Neural crest cell (in vitro differentiated cells): ENCODE measurements around the gene AGPAT1. TPM values are rescaled to one million over a fixed set of nuclear protein-coding genes. Genes with fewer than 3 reads are reported as not detected.
"Not testable (repeated sequence)": the region's sequence is repeated elsewhere in the genome, so short reads cannot be mapped to it uniquely, and the experiment has no call there.

ENCODE experiments used
- DNase-seq: peaks from one replicate; pipeline ENCODE4 v3.0.0; 2021; ENCODE audit warnings: low read depth, mixed read lengths, low spot score
- H3K27ac Mint-ChIP-seq: one replicate; pipeline ENCODE4 v1.8.0; 2021; ENCODE audit warnings: mild to moderate bottlenecking, mixed read lengths; ENCODE audit not compliant: unreplicated experiment
- H3K27me3 Mint-ChIP-seq: 2 replicates; pipeline ENCODE4 v1.8.0; 2021; ENCODE audit warnings: low read depth, mild to moderate bottlenecking, mixed read lengths
- H3K36me3 Mint-ChIP-seq: 2 replicates; pipeline ENCODE4 v1.8.0; 2021; ENCODE audit warnings: low read depth, mild to moderate bottlenecking, mixed read lengths
- H3K4me1 Mint-ChIP-seq: 2 replicates; pipeline ENCODE4 v1.8.0; 2021; ENCODE audit warnings: mixed read lengths
- H3K4me3 Mint-ChIP-seq: one replicate; pipeline ENCODE4 v1.8.0; 2021; ENCODE audit warnings: mild to moderate bottlenecking, mixed read lengths
- H3K9me3 Mint-ChIP-seq: 2 replicates; pipeline ENCODE4 v1.8.0; 2021; ENCODE audit warnings: mixed read lengths
- total RNA-seq: library from RNA; stranded (reverse); gene quantifications from 2 replicates; pipeline ENCODE4 v1.2.1, GENCODE V29; 2021
- TF ChIP-seq, protein P1 (sequence below): fragments of 200-600 bp; sonication (generic); conservative IDR thresholded peaks from 2 replicates; pipeline ENCODE4 v1.5.0; 2021; ENCODE audit warnings: antibody characterized with exemption, mild to moderate bottlenecking

AGPAT1 gene
- total RNA-seq, 1 donor from 2014 or later: 88.9 TPM

DNA sequence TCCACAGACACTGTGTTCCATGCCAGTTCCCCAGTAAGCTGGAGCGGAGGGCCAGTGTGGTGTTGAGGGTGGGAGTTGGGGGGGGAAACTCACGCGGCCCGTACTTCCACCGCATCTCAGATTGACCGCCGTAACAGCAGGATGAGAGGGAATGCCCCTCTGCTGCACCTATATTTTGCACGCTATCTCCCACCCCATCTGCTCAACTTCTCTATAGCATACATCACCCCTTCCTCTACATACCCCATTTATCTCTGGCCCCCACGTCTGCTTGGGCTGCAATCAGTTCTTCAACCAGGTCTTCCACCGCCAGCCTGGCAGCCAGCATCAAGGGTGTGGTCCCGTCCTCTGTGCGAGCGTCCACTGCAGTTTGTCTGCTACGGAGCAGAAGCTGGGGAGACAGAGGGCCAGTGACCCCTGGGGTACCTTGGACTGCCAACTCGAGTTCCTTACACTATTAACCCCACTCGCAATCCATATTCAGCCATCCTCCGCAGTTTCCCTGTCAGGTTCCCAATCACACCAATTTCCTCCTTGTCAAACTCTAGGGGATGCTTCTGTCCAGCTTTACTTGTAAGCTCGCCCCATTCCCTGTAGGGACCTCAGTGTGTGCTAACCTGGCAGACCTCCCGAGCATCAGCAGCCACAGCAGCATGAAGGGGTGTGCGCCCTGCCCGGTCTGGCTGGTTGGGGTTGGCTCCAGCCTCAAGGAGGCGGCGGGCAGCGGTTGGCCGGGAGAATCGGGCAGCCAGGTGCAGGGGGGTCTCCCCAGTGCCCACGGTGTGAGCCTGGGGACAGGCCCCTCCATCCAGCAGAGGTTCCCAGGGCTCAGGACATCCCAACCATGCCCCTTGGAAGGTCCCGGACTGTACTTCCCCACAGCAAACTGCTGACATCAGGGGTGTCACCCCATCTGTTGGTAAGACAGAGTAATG lies 21.1 kb upstream of the AGPAT1 start:
- TF ChIP-seq, protein P1, sequence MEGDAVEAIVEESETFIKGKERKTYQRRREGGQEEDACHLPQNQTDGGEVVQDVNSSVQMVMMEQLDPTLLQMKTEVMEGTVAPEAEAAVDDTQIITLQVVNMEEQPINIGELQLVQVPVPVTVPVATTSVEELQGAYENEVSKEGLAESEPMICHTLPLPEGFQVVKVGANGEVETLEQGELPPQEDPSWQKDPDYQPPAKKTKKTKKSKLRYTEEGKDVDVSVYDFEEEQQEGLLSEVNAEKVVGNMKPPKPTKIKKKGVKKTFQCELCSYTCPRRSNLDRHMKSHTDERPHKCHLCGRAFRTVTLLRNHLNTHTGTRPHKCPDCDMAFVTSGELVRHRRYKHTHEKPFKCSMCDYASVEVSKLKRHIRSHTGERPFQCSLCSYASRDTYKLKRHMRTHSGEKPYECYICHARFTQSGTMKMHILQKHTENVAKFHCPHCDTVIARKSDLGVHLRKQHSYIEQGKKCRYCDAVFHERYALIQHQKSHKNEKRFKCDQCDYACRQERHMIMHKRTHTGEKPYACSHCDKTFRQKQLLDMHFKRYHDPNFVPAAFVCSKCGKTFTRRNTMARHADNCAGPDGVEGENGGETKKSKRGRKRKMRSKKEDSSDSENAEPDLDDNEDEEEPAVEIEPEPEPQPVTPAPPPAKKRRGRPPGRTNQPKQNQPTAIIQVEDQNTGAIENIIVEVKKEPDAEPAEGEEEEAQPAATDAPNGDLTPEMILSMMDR: no peak

GRCh38 chr6:32195902-32196681 lies 20.2 kb upstream of the AGPAT1 start:
- peak; percentile 85 for DNase-seq
- peak overlapping the region; percentile 100 for H3K27ac Mint-ChIP-seq
- H3K4me1 Mint-ChIP-seq: peaks cover 53% of the 10 kb centered on the region
- TF ChIP-seq, protein P1: no peak
- H3K36me3 Mint-ChIP-seq: no peaks in the 10 kb centered on the region
- peak overlapping the region; percentile 98 for H3K4me3 Mint-ChIP-seq
- H3K27me3 Mint-ChIP-seq: no peaks in the 10 kb centered on the region
- no peaks in the 10 kb centered on the region for H3K9me3 Mint-ChIP-seq

More for the DNA sequence above, 21.1 kb upstream of the AGPAT1 start:
- Mint-ChIP-seq H3K36me3 (no peaks in the 10 kb centered on the region), H3K9me3 (no peaks in the 10 kb centered on the region), H3K4me1 (peaks cover 48% of the 10 kb centered on the region), H3K4me3 (peak overlapping the region; percentile 98), H3K27ac (peak overlapping the region; percentile 100), H3K27me3 (no peaks in the 10 kb centered on the region)
- DNase-seq: no peak

GRCh38 chr6:32195652-32195901 lies 19.7 kb upstream of the AGPAT1 start:
- Mint-ChIP-seq H3K27me3 (no peaks in the 10 kb centered on the region), H3K36me3 (no peaks in the 10 kb centered on the region), H3K9me3 (no peaks in the 10 kb centered on the region), H3K4me1 (peaks cover 56% of the 10 kb centered on the region), H3K27ac (peak overlapping the region; percentile 100), H3K4me3 (peak overlapping the region; percentile 98)
- TF ChIP-seq, protein P1: peak; percentile 23
- DNase-seq: peak; percentile 100

DNA sequence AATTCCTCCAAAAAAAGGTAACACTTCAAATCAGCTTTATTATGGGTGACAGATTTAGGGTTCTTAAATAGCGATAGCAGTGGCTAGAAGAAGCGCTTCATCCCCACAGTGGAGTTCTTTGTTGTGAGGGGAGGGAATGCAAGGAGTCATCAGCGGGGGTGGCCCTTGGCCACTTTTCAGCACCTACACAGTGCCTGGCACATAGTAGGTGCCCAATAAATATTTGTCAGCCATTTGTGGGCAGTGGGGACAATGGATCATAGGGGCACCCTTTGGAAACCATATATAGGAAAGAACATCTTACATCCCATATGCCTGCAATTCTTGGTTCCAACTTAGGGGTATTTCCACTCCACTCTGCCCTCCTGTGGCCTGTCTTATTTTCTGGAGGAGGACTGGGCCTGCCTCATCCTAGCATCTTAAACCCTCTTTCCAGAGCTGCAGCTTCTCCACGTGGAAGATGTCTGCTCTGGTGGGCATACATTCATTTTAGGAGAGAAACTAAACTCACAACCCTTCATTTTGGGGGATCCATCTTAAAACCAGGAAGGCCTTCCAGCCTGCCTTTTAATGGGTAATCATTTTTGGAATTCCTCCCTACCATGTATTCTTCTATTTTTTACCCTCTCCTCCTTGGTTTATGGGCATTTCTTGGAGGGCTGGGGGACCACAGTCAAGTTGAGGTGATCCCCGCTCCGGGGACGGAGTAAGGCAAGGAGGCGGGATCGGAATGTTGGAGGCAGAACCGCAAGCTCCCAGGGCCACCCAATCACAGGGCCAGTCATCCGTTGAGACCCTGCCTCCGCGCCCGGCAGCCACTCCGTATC lies 19.2 kb upstream of the AGPAT1 start:
- Mint-ChIP-seq H3K4me1 (peaks cover 57% of the 10 kb centered on the region), H3K4me3 (peak overlapping the region; percentile 98), H3K27me3 (no peaks in the 10 kb centered on the region), H3K36me3 (no peaks in the 10 kb centered on the region), H3K27ac (peak overlapping the region; percentile 98), H3K9me3 (no peaks in the 10 kb centered on the region)
- peak; percentile 31 for DNase-seq
- TF ChIP-seq, protein P1: peak; percentile 66

DNA sequence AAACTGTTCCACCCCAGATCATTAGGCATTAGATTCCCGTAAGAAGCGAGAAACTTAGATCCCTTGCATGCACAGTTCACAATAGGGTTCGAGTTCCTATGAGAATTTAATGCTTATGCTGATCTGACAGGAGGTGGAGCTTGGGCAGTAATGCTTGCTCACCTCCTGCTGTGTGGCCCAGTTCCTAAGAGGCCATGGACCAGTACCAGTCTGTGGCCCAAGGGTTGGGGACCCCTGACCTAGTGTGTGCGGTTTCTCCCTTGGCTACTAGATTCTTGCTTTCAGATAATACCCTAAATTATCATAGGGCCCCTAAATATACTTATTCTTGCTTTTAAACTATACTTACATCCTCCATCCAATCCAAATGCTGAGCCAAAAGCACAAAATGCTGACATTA lies 18.5 kb upstream of the AGPAT1 start:
- peaks cover 54% of the 10 kb centered on the region for H3K4me1 Mint-ChIP-seq
- H3K4me3 Mint-ChIP-seq: peak overlapping the region; percentile 98
- H3K27me3 Mint-ChIP-seq: no peaks in the 10 kb centered on the region
- TF ChIP-seq, protein P1: no peak
- DNase-seq: no peak
- no peaks in the 10 kb centered on the region for H3K9me3 Mint-ChIP-seq
- H3K27ac Mint-ChIP-seq: no peak overlapping the region
- H3K36me3 Mint-ChIP-seq: no peaks in the 10 kb centered on the region

DNA sequence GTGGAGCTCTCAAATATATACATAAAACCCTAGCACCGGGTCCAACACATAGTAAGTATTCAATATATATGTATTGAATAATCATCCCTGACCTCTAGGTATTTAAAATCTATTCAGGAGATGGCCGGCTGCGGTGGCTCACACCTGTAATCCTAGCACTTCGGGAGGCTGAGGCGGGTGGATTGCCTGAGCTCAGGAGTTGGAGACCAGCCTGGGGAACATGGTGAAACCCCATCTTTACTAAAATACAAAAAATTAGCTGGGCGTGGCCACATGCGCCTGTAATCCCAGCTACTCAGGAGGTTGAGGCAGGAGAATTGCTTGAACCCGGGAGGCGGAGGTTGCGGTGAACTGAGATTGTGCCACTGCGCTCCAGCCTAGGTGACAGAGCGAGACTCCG lies 17.2 kb upstream of the AGPAT1 start:
- Mint-ChIP-seq H3K27ac (peak overlapping the region; percentile 43), H3K4me3 (peak overlapping the region; percentile 78), H3K4me1 (peaks cover 66% of the 10 kb centered on the region)
- not testable (repeated sequence) for H3K27me3 Mint-ChIP-seq, DNase-seq, H3K36me3 Mint-ChIP-seq, H3K9me3 Mint-ChIP-seq
